NCI-H345 (cell line): Measurements from ENCODE around the gene GTF3C2.
"Not testable (repeated sequence)": the region's sequence is repeated elsewhere in the genome, so short reads cannot be mapped to it uniquely, and the experiment has no call there.

Source experiments
- DNase-seq: peaks from one replicate; lab custom pipeline; 2025; lab: John Stamatoyannopoulos, UW

GTF3C2 gene

GRCh38 chr2:27370816-27371620 is 14.5 kb upstream of the GTF3C2 start:
- no peak for DNase-seq

GRCh38 chr2:27370026-27370815 is 13.7 kb upstream of the GTF3C2 start, which contains the start of the genes EIF2B4 and SNX17:
Gene EIF2B4, minus strand, starts transcription at chr2:27370338. Its CDS starts 24 bp downstream, at chr2:27370314.
Gene SNX17, plus strand, starts transcription at chr2:27370616. Its CDS starts 128 bp downstream, at chr2:27370744.
- peak; percentile 100 for DNase-seq

GRCh38 chr2:27369471-27370025 is 13.0 kb upstream of the GTF3C2 start:
- DNase-seq, result peak; percentile 53

- no peak for DNase-seq
Observed at GRCh38 chr2:27363933-27364332, 7.4 kb upstream of the GTF3C2 start.

- no peak for DNase-seq
Observed at GRCh38 chr2:27362678-27363420, 6.3 kb upstream of the GTF3C2 start.

GRCh38 chr2:27356056-27356381 is 545 bp downstream of the GTF3C2 start:
- DNase-seq, result peak; percentile 50

- no peak for DNase-seq
Observed at GRCh38 chr2:27354597-27354927, 2.0 kb downstream of the GTF3C2 start.

- DNase-seq, result no peak
Observed at GRCh38 chr2:27353762-27354596, 2.6 kb downstream of the GTF3C2 start.

- not testable (repeated sequence) for DNase-seq
Observed at GRCh38 chr2:27353386-27353761, 3.2 kb downstream of the GTF3C2 start.

- no peak for DNase-seq
Observed at GRCh38 chr2:27351802-27352598, 4.6 kb downstream of the GTF3C2 start.

GRCh38 chr2:27350106-27350693 is 6.4 kb downstream of the GTF3C2 start:
- no peak for DNase-seq

GRCh38 chr2:27347641-27348040 is 8.9 kb downstream of the GTF3C2 start:
- no peak for DNase-seq

- DNase-seq, result no peak
Observed at GRCh38 chr2:27336173-27336572, 20.4 kb downstream of the GTF3C2 start.

- no peak for DNase-seq
Observed at GRCh38 chr2:27335311-27335710, 21.3 kb downstream of the GTF3C2 start.

GRCh38 chr2:27324720-27325119 is 31.8 kb downstream of the GTF3C2 start:
- DNase-seq, result no peak

- no peak for DNase-seq
Observed at GRCh38 chr2:27323596-27324285, 32.8 kb downstream of the GTF3C2 start.

GRCh38 chr2:27322766-27323595 is 33.6 kb downstream of the GTF3C2 start, which contains the start of gene MPV17:
Gene MPV17, minus strand, starts transcription at chr2:27323097. Its CDS starts 580 bp downstream, at chr2:27322517.
- peak; percentile 96 for DNase-seq

GRCh38 chr2:27322301-27322765 is 34.2 kb downstream of the GTF3C2 start:
- no peak for DNase-seq
